Vagina (tissue), 2 donors: Measurements from ENCODE around the gene GHDC.

Experiments
- CTCF ChIP-seq, 3 experiments: fragments of 450-650 bp in 2 of 3; fragments of 200-600 bp in 1 of 3; sonication (generic) in 1 of 3; IDR thresholded peaks; one replicate each; pipeline ENCODE4 v1.5.1; 2017 to 2019; ENCODE audit warnings: antibody characterized with exemption in 3 of 3, mild to moderate bottlenecking in 2 of 3, moderate library complexity in 2 of 3
- POLR2A ChIP-seq, 2 donors: fragments of 450-650 bp; IDR thresholded peaks; one replicate each; pipeline ENCODE4 v1.6.1; 2017; ENCODE audit warnings: antibody characterized with exemption in 2 of 2, mild to moderate bottlenecking in 2 of 2, moderate library complexity in 2 of 2
- POLR2AphosphoS5 ChIP-seq, 2 donors: sonication (generic); formaldehyde crosslinking; IDR thresholded peaks; one replicate each; pipeline ENCODE4 v1.9.0; 2017; ENCODE audit warnings: antibody characterized with exemption in 2 of 2, mild to moderate bottlenecking in 2 of 2, low read depth in 1 of 2; ENCODE audit not compliant: insufficient read depth in 1 of 2

DNA sequence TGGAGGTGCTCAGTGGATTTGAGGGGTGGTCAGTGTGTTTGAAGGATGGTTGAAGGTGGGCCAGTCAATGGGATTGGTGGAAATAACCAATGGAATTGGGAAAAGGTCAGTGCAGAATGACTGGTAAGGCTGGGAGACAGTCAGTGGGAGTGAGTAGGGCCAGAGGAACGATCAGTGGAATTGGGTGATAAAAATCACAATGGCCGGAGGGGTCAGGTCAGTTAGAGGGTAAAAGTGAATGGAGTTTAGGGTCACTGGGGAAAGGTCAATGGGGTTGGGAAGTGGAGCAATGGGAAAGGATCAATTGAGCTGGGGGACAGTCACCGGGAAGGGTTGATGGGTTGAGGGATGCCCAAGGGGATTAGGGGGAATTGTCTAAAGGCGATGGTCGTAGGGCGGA lies 28.5 kb downstream of the GHDC start:
- TF ChIP-seq CTCF (IDR thresholded peaks at IDR 0.05) (no peak), POLR2A (IDR thresholded peaks at IDR 0.05) (no peak), POLR2AphosphoS5 (IDR thresholded peaks at IDR 0.05; ENCODE audit: insufficient read depth in 1 of 2, low read depth in 1 of 2) (no peak)
